K562 (cell line): ENCODE data around the gene ZNF428. TPM values are rescaled to one million over a fixed set of nuclear protein-coding genes. Genes with fewer than 3 reads are reported as not detected.

ENCODE experiments used
- ARNT ChIP-seq, 2 experiments: fragments of 450-650 bp; IDR thresholded peaks; 2 replicates each; pipeline ENCODE4 v1.6.1; 2016; ENCODE audit warnings: mild to moderate bottlenecking in 1 of 2
- ASH1L ChIP-seq: fragments of 450-650 bp; IDR thresholded peaks from 2 replicates; pipeline ENCODE4 v1.6.1; 2018; ENCODE audit warnings: borderline replicate concordance, mild to moderate bottlenecking, low read depth; ENCODE audit not compliant: partially characterized antibody
- BACH1 ChIP-seq: fragments of 200-800 bp; sonication (Bioruptor generic); IDR thresholded peaks from 2 replicates; pipeline ENCODE4 v1.6.1; 2016; ENCODE audit warnings: missing genetic modification characterization, missing compliant biosample characterization
- BRCA1 ChIP-seq, 2 experiments: fragments of 450-650 bp in 1 of 2; sonication (generic) in 1 of 2; formaldehyde crosslinking in 1 of 2; IDR thresholded peaks; 2 replicates each; pipeline versions ENCODE4 v1.5.0 to v1.6.1; 2017 to 2020; ENCODE audit warnings: mild to moderate bottlenecking in 1 of 2, missing genetic modification reagents in 1 of 2
- FOXJ2 ChIP-seq: fragments of 200-800 bp; sonication (Bioruptor generic); IDR thresholded peaks from 2 replicates; pipeline ENCODE4 v1.6.1; 2016; ENCODE audit warnings: missing genetic modification characterization, missing compliant biosample characterization
- IFI16 ChIP-seq: fragments of 250-450 bp; sonication (Bioruptor Pico); IDR thresholded peaks from 2 replicates; pipeline ENCODE4 v2.1.2; 2022; ENCODE audit warnings: mild to moderate bottlenecking, inconsistent platforms
- KLF10 ChIP-seq: fragments of 250-450 bp; sonication (Bioruptor Pico); IDR thresholded peaks from 2 replicates; pipeline ENCODE4 v1.6.1; 2021; ENCODE audit warnings: matching md5 sums
- MBD2 ChIP-seq: sonication (generic); IDR thresholded peaks from 2 replicates; pipeline ENCODE4 v1.6.1; 2016; ENCODE audit warnings: low read depth, borderline replicate concordance
- POLR2AphosphoS2 ChIP-seq: IDR thresholded peaks from 2 replicates; pipeline ENCODE4 v1.6.1; 2012; ENCODE audit warnings: low read length, improper control_type of control experiment
- POLR2G ChIP-seq: fragments of 200-400 bp; formaldehyde crosslinking; IDR thresholded peaks from 2 replicates; pipeline ENCODE4 v1.6.1; 2017; ENCODE audit warnings: low read depth, mild to moderate bottlenecking, antibody characterized with exemption, low read length, moderate library complexity
- PTRF ChIP-seq: fragments of 450-650 bp; IDR thresholded peaks from 2 replicates; pipeline ENCODE4 v1.6.1; 2016; ENCODE audit warnings: mild to moderate bottlenecking, missing genetic modification characterization, missing compliant biosample characterization
- ZNF717 ChIP-seq: fragments of 250-450 bp; sonication (Bioruptor Pico); IDR thresholded peaks from 2 replicates; pipeline ENCODE4 v1.5.0; 2021
- ZNF780A ChIP-seq: fragments of 250-450 bp; sonication (Bioruptor Pico); IDR thresholded peaks from 2 replicates; pipeline ENCODE4 v1.5.0; 2021; ENCODE audit warnings: mild to moderate bottlenecking
- polyA plus RNA-seq, 8 experiments: library from polyadenylated mRNA; depleted of rRNA in 4 of 8; stranded (reverse) in 5 of 8; unstranded in 3 of 8; fragments of >200 nt; fragmentation: Nextera tagmentation in 2 of 8; fragmentation: Illumina TruSeq in 1 of 8; extraction: Ambion mirVana in 2 of 8; extraction: Trizol in 1 of 8; gene quantifications; 2 replicates each; pipeline versions ENCODE4 v1.2.1 to v1.2.3, GENCODE V29; 2011 to 2014; ENCODE audit warnings: inconsistent platforms in 1 of 8, missing spikeins in 1 of 8
- total RNA-seq, 7 experiments: library from RNA; depleted of rRNA in 6 of 7; stranded (reverse); fragments of >200 nt in 6 of 7; fragmentation: Illumina TruSeq in 2 of 7; extraction: Trizol in 2 of 7; gene quantifications; 2 replicates each; pipeline versions ENCODE4 v1.2.1 to v1.2.3, GENCODE V29; 2011 to 2021; ENCODE audit warnings: low replicate concordance in 1 of 7
- TF ChIP-seq, protein P1 (sequence below): IDR thresholded peaks from 2 replicates; pipeline ENCODE4 v1.6.1; 2012; ENCODE audit warnings: low read depth, low read length, improper control_type of control experiment, borderline replicate concordance
- TF ChIP-seq, protein P2 (sequence below): fragments of 450-650 bp; formaldehyde crosslinking; IDR thresholded peaks from 2 replicates; pipeline ENCODE4 v1.4.0; 2020; ENCODE audit warnings: mild to moderate bottlenecking, moderate library complexity
- TF ChIP-seq, protein P3 (sequence below), 3 experiments: fragments of 200-800 bp in 1 of 3; fragments of 250-450 bp in 1 of 3; fragments of 450-650 bp in 1 of 3; sonication (Bioruptor Pico) in 1 of 3; sonication (Bioruptor generic) in 1 of 3; formaldehyde crosslinking in 1 of 3; IDR thresholded peaks; 2 replicates each; pipeline versions ENCODE4 v1.6.1 to v1.8.0; 2016 to 2022; ENCODE audit warnings: mild to moderate bottlenecking in 2 of 3, missing genetic modification characterization in 2 of 3, missing compliant biosample characterization in 1 of 3, moderate library complexity in 1 of 3
- TF ChIP-seq, protein P4 (sequence below): fragments of 250-450 bp; sonication (Bioruptor Pico); IDR thresholded peaks from 2 replicates; pipeline ENCODE4 v1.9.0; 2021; ENCODE audit warnings: mild to moderate bottlenecking
- TF ChIP-seq, protein P5 (sequence below): fragments of 450-650 bp; IDR thresholded peaks from 2 replicates; pipeline ENCODE4 v1.6.1; 2016; ENCODE audit warnings: low read depth, mild to moderate bottlenecking, moderate library complexity

ZNF428 gene
- total and polyA plus RNA-seq, 9 of the 15 experiments (the other 6 are each of a cell fraction or from before 2014, with no cell fraction given) = 0.15 to 85.7 (median 15.9) TPM

DNA sequence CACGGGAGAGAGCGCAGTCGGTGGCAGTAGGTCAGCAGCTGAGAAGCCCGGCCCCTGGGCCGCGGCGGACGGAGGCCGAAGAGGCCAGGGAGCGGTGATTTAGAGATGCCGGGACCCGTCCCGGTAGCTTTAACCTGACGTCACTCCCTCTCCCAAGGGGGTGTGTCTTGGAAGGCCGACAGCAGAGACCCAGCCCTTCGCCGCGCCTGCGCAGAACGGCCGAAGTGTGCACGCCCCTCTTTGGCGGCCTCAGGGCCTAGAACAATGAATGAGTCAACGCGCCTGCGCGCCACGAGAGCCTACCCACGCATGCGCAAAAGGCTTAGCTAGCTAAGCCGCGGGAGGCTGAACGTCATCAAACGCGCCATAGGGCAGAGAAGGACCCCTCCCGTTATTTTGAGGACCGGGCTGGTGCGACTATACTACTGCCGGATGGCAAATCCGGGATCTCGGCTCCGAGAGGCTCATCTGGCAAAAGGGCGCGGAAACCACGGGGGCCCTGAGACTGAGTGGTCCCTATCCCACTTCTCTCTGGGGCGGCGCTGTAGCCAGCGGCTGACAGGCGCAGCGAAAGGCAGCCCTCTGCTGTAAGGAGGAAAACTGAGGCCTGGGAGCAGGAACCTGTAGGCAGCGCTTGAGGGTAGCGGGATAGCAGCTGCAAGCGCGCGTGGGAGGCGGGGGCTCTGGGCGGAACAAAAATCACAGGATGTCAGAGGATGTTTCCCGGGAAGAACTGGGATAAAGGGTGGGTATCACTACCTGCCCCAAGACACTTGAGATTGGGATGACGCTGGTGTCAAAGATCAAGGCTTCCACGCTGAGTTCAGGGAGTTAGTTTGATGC is 23.2 kb downstream of the ZNF428 start, which contains the start of the genes IRGQ and ZNF576 (continued):
- TF ChIP-seq, protein P1, sequence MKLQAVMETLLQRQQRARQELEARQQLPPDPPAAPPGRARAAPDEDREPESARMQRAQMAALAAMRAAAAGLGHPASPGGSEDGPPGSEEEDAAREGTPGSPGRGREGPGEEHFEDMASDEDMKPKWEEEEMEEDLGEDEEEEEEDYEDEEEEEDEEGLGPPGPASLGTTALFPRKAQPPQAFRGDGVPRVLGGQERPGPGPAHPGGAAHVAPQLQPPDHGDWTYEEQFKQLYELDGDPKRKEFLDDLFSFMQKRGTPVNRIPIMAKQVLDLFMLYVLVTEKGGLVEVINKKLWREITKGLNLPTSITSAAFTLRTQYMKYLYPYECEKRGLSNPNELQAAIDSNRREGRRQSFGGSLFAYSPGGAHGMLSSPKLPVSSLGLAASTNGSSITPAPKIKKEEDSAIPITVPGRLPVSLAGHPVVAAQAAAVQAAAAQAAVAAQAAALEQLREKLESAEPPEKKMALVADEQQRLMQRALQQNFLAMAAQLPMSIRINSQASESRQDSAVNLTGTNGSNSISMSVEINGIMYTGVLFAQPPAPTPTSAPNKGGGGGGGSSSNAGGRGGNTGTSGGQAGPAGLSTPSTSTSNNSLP = no peak
- peak; percentile 78 for TF ChIP-seq POLR2G
- 0 out of 2 replicates have a peak, but pooled peaks have one; percentile 43 for TF ChIP-seq MBD2
- TF ChIP-seq, protein P2, sequence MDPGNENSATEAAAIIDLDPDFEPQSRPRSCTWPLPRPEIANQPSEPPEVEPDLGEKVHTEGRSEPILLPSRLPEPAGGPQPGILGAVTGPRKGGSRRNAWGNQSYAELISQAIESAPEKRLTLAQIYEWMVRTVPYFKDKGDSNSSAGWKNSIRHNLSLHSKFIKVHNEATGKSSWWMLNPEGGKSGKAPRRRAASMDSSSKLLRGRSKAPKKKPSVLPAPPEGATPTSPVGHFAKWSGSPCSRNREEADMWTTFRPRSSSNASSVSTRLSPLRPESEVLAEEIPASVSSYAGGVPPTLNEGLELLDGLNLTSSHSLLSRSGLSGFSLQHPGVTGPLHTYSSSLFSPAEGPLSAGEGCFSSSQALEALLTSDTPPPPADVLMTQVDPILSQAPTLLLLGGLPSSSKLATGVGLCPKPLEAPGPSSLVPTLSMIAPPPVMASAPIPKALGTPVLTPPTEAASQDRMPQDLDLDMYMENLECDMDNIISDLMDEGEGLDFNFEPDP (CRISPR knock-in tag) = no peak
- TF ChIP-seq ZNF717 = no peak
- TF ChIP-seq, protein P3, sequence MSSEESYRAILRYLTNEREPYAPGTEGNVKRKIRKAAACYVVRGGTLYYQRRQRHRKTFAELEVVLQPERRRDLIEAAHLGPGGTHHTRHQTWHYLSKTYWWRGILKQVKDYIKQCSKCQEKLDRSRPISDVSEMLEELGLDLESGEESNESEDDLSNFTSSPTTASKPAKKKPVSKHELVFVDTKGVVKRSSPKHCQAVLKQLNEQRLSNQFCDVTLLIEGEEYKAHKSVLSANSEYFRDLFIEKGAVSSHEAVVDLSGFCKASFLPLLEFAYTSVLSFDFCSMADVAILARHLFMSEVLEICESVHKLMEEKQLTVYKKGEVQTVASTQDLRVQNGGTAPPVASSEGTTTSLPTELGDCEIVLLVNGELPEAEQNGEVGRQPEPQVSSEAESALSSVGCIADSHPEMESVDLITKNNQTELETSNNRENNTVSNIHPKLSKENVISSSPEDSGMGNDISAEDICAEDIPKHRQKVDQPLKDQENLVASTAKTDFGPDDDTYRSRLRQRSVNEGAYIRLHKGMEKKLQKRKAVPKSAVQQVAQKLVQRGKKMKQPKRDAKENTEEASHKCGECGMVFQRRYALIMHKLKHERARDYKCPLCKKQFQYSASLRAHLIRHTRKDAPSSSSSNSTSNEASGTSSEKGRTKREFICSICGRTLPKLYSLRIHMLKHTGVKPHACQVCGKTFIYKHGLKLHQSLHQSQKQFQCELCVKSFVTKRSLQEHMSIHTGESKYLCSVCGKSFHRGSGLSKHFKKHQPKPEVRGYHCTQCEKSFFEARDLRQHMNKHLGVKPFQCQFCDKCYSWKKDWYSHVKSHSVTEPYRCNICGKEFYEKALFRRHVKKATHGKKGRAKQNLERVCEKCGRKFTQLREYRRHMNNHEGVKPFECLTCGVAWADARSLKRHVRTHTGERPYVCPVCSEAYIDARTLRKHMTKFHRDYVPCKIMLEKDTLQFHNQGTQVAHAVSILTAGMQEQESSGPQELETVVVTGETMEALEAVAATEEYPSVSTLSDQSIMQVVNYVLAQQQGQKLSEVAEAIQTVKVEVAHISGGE (CRISPR knock-in tag; IDR thresholded peaks at IDR 0.05) = 0 out of 6 replicates have a peak, but pooled peaks of 1 of the 3 experiments have one; percentile 30
- TF ChIP-seq, protein P4, sequence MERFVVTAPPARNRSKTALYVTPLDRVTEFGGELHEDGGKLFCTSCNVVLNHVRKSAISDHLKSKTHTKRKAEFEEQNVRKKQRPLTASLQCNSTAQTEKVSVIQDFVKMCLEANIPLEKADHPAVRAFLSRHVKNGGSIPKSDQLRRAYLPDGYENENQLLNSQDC (CRISPR knock-in tag) = 0 out of 2 replicates have a peak, but pooled peaks have one; percentile 52
- TF ChIP-seq ASH1L = no peak
- no peak for TF ChIP-seq PTRF (tag)
- no peak for TF ChIP-seq KLF10 (CRISPR knock-in tag)
- no peak; a peak in 1 of 4 replicates for TF ChIP-seq ARNT (IDR thresholded peaks at IDR 0.05)
- TF ChIP-seq IFI16 (CRISPR knock-in tag) = no peak
- TF ChIP-seq BRCA1 (IDR thresholded peaks at IDR 0.05) = no peak
- TF ChIP-seq BRCA1 (CRISPR knock-in tag; IDR thresholded peaks at IDR 0.05) = no peak
- TF ChIP-seq, protein P5, sequence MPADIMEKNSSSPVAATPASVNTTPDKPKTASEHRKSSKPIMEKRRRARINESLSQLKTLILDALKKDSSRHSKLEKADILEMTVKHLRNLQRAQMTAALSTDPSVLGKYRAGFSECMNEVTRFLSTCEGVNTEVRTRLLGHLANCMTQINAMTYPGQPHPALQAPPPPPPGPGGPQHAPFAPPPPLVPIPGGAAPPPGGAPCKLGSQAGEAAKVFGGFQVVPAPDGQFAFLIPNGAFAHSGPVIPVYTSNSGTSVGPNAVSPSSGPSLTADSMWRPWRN = no peak
- TF ChIP-seq BACH1 (tag) = peak; percentile 57; the same call in 1 of the 2 replicates
- no peak for TF ChIP-seq ZNF780A (CRISPR knock-in tag)
- TF ChIP-seq FOXJ2 (tag) = 0 out of 2 replicates have a peak, but pooled peaks have one; percentile 68
- no peak for TF ChIP-seq POLR2AphosphoS2
